Mammary epithelial cell (primary cell): ENCODE measurements around the gene METTL4.

Experiments
- CTCF ChIP-seq, 2 donors: IDR thresholded peaks in 1 of 2; conservative IDR thresholded peaks in 1 of 2; 2 replicates each; pipeline ENCODE4 v1.5.1; 2011 to 2012; ENCODE audit warnings: inconsistent platforms in 2 of 2, low read length in 2 of 2, mild to moderate bottlenecking in 2 of 2, control low read depth in 1 of 2, low read depth in 1 of 2; ENCODE audit not compliant: insufficient read depth in 1 of 2; ENCODE audit errors: extremely low read depth in 1 of 2
- EZH2 ChIP-seq: IDR thresholded peaks from 2 replicates; pipeline ENCODE4 v1.6.1; 2012; ENCODE audit warnings: low read length, inconsistent platforms, borderline replicate concordance

GRCh38 chr18:2502880-2503279, 68.4 kb downstream of the METTL4 start:
- no peak for TF ChIP-seq CTCF (conservative IDR thresholded peaks at IDR 0.05 in 1 of 2, IDR thresholded peaks at IDR 0.05 in 1 of 2; ENCODE audit: extremely low read depth in 1 of 2, insufficient read depth in 1 of 2, low read depth in 1 of 2, low read length in 2 of 2)
- TF ChIP-seq EZH2 = no peak
